Astrocyte (in vitro differentiated cells and primary cell): ENCODE data around the gene SART3. TPM values are rescaled to one million over a fixed set of nuclear protein-coding genes. Genes with fewer than 3 reads are reported as not detected.

Experiments
- DNase-seq: peaks from one replicate; pipeline ENCODE4 v3.0.0-alpha.2; 2010; ENCODE audit warnings: low read depth
- FAIRE-seq: peaks from 2 replicates; lab custom pipeline; 2011; peaks lifted over from hg19 to GRCh38; lab: Jason Lieb, UNC
- H2AFZ ChIP-seq: 2 replicates; pipeline ENCODE4 v1.6.0; 2012; ENCODE audit warnings: low read depth, low read length, inconsistent platforms
- H3K27ac ChIP-seq: 2 replicates; pipeline ENCODE4 v1.5.1; 2011; ENCODE audit warnings: low read depth, low read length, inconsistent platforms
- H3K27me3 ChIP-seq: 2 replicates; pipeline ENCODE4 v1.6.0; 2011; ENCODE audit warnings: low read length, inconsistent platforms; ENCODE audit not compliant: insufficient read depth
- H3K36me3 ChIP-seq: 2 replicates; pipeline ENCODE4 v1.5.1; 2011; ENCODE audit warnings: low read length, inconsistent platforms; ENCODE audit not compliant: insufficient read depth
- H3K4me1 ChIP-seq: 2 replicates; pipeline ENCODE4 v1.5.1; 2011; ENCODE audit warnings: low read length, inconsistent platforms; ENCODE audit not compliant: insufficient read depth
- H3K4me2 ChIP-seq: 2 replicates; pipeline ENCODE4 v1.6.0; 2012; ENCODE audit warnings: low read length, inconsistent platforms
- H3K4me3 ChIP-seq: 2 replicates; pipeline ENCODE4 v1.5.1; 2011; ENCODE audit warnings: low read depth, mild to moderate bottlenecking, low read length, inconsistent platforms; ENCODE audit not compliant: insufficient read depth
- H3K79me2 ChIP-seq: 2 replicates; pipeline ENCODE4 v1.6.0; 2012; ENCODE audit warnings: mild to moderate bottlenecking, low read length, inconsistent platforms; ENCODE audit not compliant: insufficient read depth
- H3K9ac ChIP-seq: 2 replicates; pipeline ENCODE4 v1.6.0; 2012; ENCODE audit warnings: mild to moderate bottlenecking, low read length, inconsistent platforms
- H3K9me3 ChIP-seq: 2 replicates; pipeline ENCODE4 v1.5.1; 2012; ENCODE audit warnings: low read depth, mild to moderate bottlenecking, low read length, inconsistent platforms; ENCODE audit not compliant: insufficient read depth
- H4K20me1 ChIP-seq: 2 replicates; pipeline ENCODE4 v1.6.0; 2012; ENCODE audit warnings: low read length, inconsistent platforms; ENCODE audit not compliant: insufficient read depth
- H3K27ac Mint-ChIP-seq: one replicate; pipeline ENCODE4 v1.8.0; 2021; ENCODE audit warnings: mild to moderate bottlenecking, mixed read lengths; ENCODE audit not compliant: unreplicated experiment
- H3K27me3 Mint-ChIP-seq: one replicate; pipeline ENCODE4 v1.8.0; 2021; ENCODE audit warnings: low read depth, mixed read lengths; ENCODE audit not compliant: unreplicated experiment
- H3K36me3 Mint-ChIP-seq: one replicate; pipeline ENCODE4 v1.8.0; 2021; ENCODE audit warnings: low read depth, mixed read lengths; ENCODE audit not compliant: unreplicated experiment
- H3K4me1 Mint-ChIP-seq: one replicate; pipeline ENCODE4 v1.8.0; 2021; ENCODE audit warnings: low read depth, mixed read lengths; ENCODE audit not compliant: unreplicated experiment
- H3K4me3 Mint-ChIP-seq: one replicate; pipeline ENCODE4 v1.8.0; 2021; ENCODE audit warnings: mild to moderate bottlenecking, moderate library complexity, mixed read lengths; ENCODE audit not compliant: unreplicated experiment
- H3K9me3 Mint-ChIP-seq: one replicate; pipeline ENCODE4 v1.8.0; 2021; ENCODE audit warnings: mild to moderate bottlenecking, mixed read lengths; ENCODE audit not compliant: unreplicated experiment
- CTCF ChIP-seq: IDR thresholded peaks from 2 replicates; pipeline ENCODE4 v1.5.1; 2011; ENCODE audit warnings: low read depth, mild to moderate bottlenecking, inconsistent platforms, low read length, moderate library complexity; ENCODE audit not compliant: insufficient read depth
- EZH2 ChIP-seq: IDR thresholded peaks from 2 replicates; pipeline ENCODE4 v1.6.1; 2012; ENCODE audit warnings: mild to moderate bottlenecking, low read length, inconsistent platforms; ENCODE audit not compliant: insufficient read depth
- total RNA-seq: library from RNA; stranded (reverse); gene quantifications from 2 replicates; pipeline ENCODE4 v1.2.1, GENCODE V29; 2021

The SART3 gene
- total RNA-seq, 1 donor from 2014 or later, result 48.4 TPM

GRCh38 chr12:108582978-108583770, 22.2 kb upstream of the SART3 start:
- FAIRE-seq (no peak), DNase-seq (no peak)
- H4K20me1 ChIP-seq, result no peaks in the 10 kb centered on the region
- no peak overlapping the region for H3K4me2 ChIP-seq
- no peaks in the 10 kb centered on the region for H3K9me3 ChIP-seq
- no peak overlapping the region for H3K27ac ChIP-seq
- no peak overlapping the region for H2AFZ ChIP-seq
- no peaks in the 10 kb centered on the region for H3K36me3 ChIP-seq
- Mint-ChIP-seq H3K4me3 (no peak overlapping the region), H3K27me3 (no peaks in the 10 kb centered on the region), H3K9me3 (peaks cover 3% of the 10 kb centered on the region), H3K27ac (peak overlapping the region; percentile 49), H3K4me1 (peaks cover 29% of the 10 kb centered on the region), H3K36me3 (no peaks in the 10 kb centered on the region)
- H3K4me3 ChIP-seq, result no peak overlapping the region
- no peaks in the 10 kb centered on the region for H3K4me1 ChIP-seq
- TF ChIP-seq EZH2 (no peak), CTCF (no peak)
- no peak overlapping the region for H3K9ac ChIP-seq
- no peaks in the 10 kb centered on the region for H3K79me2 ChIP-seq
- no peaks in the 10 kb centered on the region for H3K27me3 ChIP-seq

- H3K36me3 ChIP-seq, result no peaks in the 10 kb centered on the region
- H3K4me2 ChIP-seq, result no peak overlapping the region
- no peaks in the 10 kb centered on the region for H3K9me3 ChIP-seq
- no peak overlapping the region for H3K4me3 Mint-ChIP-seq
- peaks cover 29% of the 10 kb centered on the region for H3K4me1 Mint-ChIP-seq
- H3K27me3 Mint-ChIP-seq, result no peaks in the 10 kb centered on the region
- DNase-seq (no peak), FAIRE-seq (no peak)
- no peaks in the 10 kb centered on the region for H4K20me1 ChIP-seq
- no peak overlapping the region for H2AFZ ChIP-seq
- H3K27ac ChIP-seq, result no peak overlapping the region
- no peaks in the 10 kb centered on the region for H3K36me3 Mint-ChIP-seq
- H3K27me3 ChIP-seq, result no peaks in the 10 kb centered on the region
- no peak overlapping the region for H3K4me3 ChIP-seq
- no peak overlapping the region for H3K9ac ChIP-seq
- H3K4me1 ChIP-seq, result no peaks in the 10 kb centered on the region
- no peaks in the 10 kb centered on the region for H3K79me2 ChIP-seq
- peaks cover 3% of the 10 kb centered on the region for H3K9me3 Mint-ChIP-seq
- H3K27ac Mint-ChIP-seq, result no peak overlapping the region
- TF ChIP-seq EZH2 (no peak), CTCF (no peak)
Measured at GRCh38 chr12:108582509-108582908, 21.5 kb upstream of the SART3 start.
